D341Med (cell line): Measurements from ENCODE around the gene TBATA.
A peak's percentile ranks its signal among the peaks of the same experiment; 100 is the strongest.

Experiments
- DNase-seq: peaks from one replicate; pipeline ENCODE4 v3.0.0; 2012; ENCODE audit warnings: low spot score

Gene TBATA, protein sequence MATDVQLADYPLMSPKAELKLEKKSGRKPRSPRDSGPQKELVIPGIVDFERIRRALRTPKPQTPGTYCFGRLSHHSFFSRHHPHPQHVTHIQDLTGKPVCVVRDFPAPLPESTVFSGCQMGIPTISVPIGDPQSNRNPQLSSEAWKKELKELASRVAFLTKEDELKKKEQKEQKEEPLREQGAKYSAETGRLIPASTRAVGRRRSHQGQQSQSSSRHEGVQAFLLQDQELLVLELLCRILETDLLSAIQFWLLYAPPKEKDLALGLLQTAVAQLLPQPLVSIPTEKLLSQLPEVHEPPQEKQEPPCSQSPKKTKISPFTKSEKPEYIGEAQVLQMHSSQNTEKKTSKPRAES

DNA sequence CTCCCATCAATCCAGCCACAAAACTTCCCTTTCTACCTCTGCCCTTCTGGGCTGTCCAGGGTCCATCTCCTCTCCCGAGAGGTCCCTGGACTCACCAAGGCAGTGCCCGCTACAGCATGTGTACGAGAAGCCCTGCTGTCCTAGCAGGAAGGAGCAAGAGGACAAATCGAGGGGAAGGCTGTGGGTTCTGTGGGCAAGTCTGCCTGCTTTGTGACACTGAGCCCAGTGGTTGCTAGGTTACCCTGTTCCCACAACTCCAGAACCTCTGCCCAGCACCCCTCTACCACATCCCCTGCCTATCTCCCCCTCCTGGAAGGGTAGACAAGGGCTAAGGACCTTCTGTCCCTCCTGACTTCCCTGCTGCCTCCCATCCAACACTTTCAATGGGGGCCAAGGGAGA, at the start of gene TBATA:
Gene TBATA (minus strand): TSS at position 188 of the 400 bp plus-strand sequence. CDS start 1,998 bp downstream, outside the sequence.
- DNase-seq, result no peak

DNA sequence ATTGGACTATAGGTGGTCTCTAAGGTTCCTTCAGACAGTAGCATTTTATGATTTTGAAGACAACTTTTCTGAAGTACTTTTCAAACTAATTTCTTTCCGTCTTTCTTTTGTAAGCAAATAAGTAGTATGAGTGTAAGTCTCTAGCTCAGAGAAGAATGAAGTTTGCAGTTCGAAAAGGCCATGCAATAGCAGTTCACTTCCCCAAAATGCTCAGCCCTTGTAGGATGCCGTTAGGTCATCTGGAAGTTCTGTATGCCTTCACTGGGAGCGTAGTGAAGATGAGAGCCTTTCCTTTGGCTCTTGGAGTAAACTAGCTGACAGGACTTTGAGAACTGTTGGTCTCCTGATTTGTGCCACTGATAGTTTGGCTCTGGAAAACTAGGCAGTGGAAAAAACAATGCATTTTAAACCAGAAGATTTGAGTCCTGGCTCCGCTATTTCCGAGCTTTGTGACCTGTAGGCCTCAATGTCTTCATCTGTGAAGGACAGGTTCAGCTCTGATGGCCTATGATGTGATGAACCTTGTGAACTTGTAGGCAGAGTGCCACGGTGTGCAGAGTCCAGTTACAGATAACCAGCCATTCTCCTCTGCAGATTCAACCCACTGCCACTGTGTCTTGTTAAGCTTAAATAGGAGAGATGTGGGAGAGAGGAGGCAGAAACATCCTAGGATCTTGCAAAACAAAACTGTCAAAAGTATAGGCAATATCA, 49.4 kb upstream of the TBATA start:
- no peak for DNase-seq

DNA sequence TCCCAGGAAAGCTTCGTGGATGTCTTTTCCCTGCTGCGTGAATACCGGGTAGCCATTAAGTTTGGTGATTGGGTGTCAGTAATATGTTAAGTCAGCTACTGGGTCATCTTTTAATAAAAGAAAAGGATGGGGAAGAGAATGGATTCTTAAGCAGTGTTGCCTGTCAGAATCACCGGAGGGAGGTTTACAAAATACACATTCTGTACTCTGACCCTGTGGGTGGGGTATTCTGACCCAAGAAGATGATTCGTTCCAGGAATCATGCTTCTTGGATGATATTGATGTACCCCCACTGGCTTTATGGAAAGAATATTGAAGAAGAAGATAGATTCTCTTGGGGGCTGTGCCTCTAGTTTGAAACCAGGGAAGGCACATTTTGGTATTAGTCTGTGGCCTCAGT, 48.8 kb upstream of the TBATA start:
- no peak for DNase-seq

GRCh38 chr10:70833601-70834000, 48.4 kb upstream of the TBATA start:
- DNase-seq, result no peak

DNA sequence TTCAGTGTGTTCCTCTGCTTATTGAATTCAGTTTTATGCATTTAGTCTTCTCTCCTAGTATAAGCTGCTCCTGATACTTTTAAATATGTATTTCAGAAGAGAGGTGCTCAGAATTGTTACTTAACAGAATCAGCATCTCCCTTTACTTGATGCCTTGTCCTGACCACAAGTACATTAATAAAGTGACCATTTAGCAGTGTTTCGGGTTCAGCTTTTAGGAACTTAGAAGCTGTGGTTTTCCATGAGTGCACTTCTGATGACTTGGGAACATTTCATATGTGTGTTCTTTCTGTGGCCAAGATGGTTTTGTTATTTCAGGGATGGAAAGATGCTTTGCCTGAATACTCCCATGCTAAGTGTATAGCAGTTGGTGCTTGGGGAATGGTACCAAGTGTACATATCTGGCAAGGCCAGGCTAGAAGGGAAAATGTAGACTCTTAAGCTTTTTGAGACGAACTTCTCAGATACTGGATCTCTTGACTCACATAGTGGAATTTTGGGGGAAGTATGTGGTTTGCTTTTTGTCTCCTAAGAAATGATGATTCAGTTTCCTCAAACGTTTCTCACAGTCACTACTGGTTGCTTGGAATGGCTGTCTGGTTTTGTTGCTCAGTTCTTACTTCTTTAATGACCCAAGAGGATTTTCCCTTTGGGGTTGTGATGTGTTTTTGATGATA, 47.8 kb upstream of the TBATA start:
- DNase-seq, result no peak

DNA sequence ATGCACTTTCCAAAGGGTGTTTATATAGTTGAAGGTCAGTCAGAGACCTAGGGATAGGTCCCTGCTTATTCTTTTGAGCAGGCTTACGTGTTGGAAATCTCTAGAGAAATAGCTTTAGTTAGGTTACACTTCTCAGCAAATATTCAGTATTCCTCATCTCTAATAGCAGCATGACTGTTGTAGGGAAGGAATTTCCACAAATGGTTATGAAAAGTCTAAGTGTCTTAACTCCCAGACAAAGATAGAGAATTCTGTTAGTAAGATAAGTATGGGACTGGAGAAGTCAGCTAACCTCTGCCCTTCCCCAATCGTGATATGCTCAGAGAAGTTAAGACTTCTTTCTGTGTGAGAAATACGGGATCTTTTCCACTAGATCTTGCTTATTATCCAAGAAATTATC, 47.0 kb upstream of the TBATA start:
- no peak for DNase-seq

- no peak for DNase-seq
Measured at GRCh38 chr10:70830164-70830563, 45.0 kb upstream of the TBATA start.

DNA sequence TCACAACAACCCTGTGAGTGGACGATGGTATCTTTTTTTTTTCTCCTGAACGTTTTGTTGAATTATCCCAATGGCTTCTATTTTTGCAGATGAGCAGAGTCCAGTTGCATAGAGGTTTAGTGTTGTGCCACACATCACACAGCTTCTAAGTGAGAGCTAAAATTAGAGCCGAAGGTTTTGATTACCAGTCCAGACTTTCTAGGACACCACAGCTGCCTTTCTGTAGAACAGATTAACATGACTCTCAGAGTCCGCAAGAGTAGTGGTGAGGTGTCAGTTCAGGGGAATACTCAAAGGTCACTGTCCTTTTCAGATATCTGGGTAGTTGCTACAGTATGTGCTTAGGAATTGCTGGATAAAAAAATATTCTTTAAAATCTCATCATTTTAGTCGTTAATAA, 44.4 kb upstream of the TBATA start:
- DNase-seq, result no peak

DNA sequence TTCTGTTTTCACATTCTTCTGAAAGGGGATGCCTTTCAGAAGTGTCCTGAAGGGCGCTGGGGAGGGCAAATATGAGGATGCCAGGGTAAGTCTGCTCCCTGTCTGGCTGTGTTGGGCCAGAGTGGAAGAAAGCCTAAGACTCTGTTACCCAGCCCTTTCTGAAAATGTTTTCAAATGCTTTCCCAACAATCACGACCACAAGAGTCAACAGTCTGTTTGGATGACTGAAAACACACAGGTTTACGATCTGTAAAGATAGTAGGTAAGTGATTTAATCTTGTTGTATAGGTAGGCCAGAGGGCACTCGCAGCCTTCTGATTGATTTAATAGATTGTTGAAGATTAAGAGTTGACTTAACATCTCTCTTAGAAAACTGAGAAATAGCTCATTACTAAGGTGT, 43.7 kb upstream of the TBATA start:
- DNase-seq, result no peak

GRCh38 chr10:70827086-70827757, 42.0 kb upstream of the TBATA start:
- DNase-seq, result no peak

DNA sequence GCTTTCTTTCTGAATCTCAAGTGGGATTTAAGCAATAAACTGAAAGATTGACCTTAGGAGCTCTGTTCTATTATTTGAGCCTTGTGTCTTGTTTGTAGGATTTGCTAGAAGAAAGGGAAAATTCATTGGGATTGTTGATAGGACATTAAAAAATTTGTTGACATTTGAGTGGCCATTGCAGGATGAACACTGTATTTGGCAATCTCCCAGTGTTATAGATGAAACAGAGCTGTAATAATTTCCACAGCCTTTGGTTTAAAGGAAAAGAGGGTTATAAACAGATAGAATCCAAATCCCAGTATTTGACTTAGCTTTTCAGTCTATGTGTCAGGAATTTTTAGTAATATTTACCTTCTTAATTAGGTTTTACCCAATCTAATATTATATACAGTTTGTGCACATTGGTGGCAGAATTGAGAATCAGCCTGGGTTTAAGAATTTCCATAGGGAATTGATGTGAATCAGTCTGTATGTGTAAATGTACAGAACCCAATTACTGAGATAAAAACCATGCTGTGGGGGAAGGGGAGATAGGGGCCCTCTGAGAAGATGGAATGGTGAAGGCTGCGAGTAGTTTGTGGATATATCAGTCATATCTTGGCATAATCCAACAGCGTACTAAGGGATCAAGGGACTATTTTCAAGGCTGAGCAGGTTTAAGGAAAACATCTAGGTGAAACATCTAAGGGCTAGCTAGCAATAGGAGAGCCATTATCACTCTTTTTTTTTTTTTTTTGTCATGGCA, 37.1 kb upstream of the TBATA start:
- no peak for DNase-seq

DNA sequence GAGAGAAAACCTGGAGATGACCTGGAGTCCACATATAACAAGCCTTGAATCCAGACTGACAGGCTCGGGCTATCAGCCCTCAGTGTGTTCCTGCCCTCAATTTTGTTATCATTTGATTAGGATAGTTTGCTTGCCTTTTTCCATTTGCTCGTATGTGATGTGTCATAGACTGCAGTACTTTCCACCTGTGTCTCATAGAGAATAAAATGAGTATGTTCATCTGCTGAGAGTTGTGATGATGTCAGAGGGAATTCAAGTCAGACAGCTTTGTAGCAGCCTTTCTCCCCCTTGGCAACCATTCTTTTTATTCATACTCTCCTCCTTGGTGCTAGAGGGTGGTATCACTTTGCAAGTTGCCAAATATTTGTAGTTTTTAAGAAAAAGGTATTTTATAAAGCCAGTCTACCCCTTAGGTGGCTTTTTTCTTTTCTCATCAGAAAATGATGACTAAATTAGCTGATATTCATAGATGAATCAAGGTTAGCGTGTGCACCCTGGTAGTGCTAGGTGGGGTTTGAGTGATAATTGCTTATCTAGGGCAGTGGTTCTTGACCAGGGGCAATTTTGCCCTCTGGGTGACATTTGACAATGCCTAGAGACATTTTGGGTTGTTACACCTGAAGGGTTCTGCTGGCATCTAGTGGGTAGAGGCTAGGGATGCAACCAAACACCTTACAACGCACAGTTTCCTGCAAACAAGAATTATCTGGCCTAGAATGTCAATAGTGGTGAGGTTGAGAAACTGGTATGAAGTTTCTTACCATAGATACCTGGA, 36.0 kb upstream of the TBATA start:
- DNase-seq, result no peak

DNA sequence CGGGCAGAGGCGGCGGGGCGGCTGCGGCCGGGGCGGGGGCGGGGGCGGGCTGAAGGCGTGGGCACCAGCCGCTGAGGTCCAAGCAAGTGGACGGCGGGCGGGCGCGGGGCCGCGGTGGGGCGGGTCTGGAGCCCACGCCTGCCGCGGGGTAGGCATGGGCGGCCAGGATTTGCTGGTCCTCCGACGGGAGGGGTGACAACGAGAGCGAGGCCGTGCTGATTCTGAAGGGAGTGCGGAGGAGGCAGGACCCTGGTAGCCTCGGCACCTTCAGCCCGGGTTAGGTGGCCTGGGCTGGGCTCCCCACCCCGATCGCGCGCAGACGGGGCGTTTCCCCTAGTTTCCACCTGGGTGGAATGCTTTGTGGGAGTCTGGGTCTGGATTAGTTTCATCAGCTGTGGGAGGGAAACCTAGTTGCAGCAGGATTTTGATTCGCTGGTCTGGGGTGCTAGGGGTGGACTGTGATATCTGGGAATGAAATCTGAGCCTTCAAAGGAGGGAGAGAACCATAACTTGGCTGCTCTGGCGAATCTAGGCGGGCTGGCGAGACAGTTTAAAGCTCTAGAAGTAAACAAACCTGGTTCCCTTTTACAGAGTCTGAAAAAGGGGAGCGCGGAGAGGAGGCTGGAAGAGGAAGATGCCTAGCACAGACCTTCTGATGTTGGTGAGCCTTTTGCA, 31.2 kb upstream of the TBATA start:
- DNase-seq, result peak; percentile 73

GRCh38 chr10:70815504-70816219, 30.5 kb upstream of the TBATA start, which contains the start of gene SGPL1:
Gene SGPL1 (plus strand): TSS chr10:70815948. CDS start chr10:70816854, 906 bp downstream.
- DNase-seq, result peak; percentile 95

DNA sequence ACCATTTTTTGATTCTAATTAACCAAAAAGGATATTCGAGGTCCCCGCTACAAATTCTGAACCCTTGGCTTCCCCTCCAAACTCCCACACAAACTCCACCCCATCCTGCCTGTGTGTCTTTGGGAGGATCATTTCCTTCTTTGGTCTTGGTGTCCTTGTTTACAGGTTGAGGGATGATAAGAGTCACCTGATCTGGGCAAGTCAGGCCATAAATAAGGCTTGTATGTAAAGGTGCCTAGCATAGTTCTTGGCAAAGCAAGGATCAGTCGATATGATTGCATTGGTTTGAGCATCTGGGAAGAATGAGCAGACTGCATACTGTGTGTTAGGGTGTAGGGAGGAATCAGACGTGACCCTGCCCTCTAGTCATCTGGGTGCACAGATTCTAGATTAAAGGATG, 28.9 kb upstream of the TBATA start:
- no peak for DNase-seq

- DNase-seq, result no peak
Measured at GRCh38 chr10:70812814-70813213, 27.6 kb upstream of the TBATA start.

- DNase-seq, result no peak
Measured at GRCh38 chr10:70811881-70812280, 26.7 kb upstream of the TBATA start.

GRCh38 chr10:70810967-70811366, 25.8 kb upstream of the TBATA start:
- no peak for DNase-seq

DNA sequence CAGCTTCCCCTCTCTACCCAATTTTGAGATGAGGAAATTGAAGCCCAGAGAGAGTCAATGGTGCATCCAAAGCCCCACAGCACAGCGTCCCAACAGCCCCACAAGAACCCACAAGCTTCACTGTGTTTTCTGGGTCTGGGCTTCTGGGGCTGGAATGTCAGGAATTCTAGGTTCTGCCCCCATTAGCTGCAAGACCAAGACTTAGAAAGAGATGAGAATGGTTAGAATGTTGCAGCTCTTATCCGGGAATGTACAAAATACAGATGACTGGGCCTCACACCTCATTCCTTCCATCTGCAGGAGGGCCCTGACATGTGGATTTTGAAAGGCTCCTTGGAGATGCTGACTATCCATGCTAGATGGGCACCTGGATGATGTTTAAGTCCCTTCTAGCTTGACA, 24.5 kb upstream of the TBATA start:
- no peak for DNase-seq
